Heart left ventricle (tissue), 13 donors: ENCODE data around the gene GPR84.

Experiments
- POLR2A ChIP-seq, 2 donors: fragments of 450-650 bp; IDR thresholded peaks; one replicate each; pipeline ENCODE4 v1.6.1; 2017; ENCODE audit warnings: antibody characterized with exemption in 2 of 2, mild to moderate bottlenecking in 2 of 2, moderate library complexity in 2 of 2
- TF ChIP-seq, protein P1 (sequence below), 12 donors: fragments of 200-600 bp; sonication (generic) in 4 of 12; IDR thresholded peaks; one replicate each; pipeline versions ENCODE4 v1.5.0 to v1.8.0; 2018 to 2022; ENCODE audit warnings: antibody characterized with exemption in 12 of 12, mild to moderate bottlenecking in 5 of 12
- donor health status: ischemic (EF 13 %, LVEDD 7.1; RV severe dilation, severe dysfunction).
- donor health status: DM: no; HTN: yes; CAD: no.
- donor health status: DM: no; HTN: no; CAD: no.
- donor health status: ischemic (EF 25% LVEDD 6.9; RV normal size, moderate dysfunction).
- donor health status: ischemic (EF 25% LVEDD 5.7; RV mildly dilated, moderate dysfunction).
- donor health status: ischemic (EF 35%, LVEDD 5.7; RV mildly dilated, moderate dysfunction).
- donor health status: nonischemic (EF 11% LVEDD 7.7; RV severe dilation, severe dysfunction).
- donor health status: DM: yes; HTN: yes; CAD: no.
- donor health status: PGD.
- donor health status: ischemic (EF 29% LVEDD 5.4; RV normal size, mild dysfunction).
- donor health status: nonischemic (EF 23%, LVEDD 6.1; RV moderate dilation, normal function).

- TF ChIP-seq, protein P1, sequence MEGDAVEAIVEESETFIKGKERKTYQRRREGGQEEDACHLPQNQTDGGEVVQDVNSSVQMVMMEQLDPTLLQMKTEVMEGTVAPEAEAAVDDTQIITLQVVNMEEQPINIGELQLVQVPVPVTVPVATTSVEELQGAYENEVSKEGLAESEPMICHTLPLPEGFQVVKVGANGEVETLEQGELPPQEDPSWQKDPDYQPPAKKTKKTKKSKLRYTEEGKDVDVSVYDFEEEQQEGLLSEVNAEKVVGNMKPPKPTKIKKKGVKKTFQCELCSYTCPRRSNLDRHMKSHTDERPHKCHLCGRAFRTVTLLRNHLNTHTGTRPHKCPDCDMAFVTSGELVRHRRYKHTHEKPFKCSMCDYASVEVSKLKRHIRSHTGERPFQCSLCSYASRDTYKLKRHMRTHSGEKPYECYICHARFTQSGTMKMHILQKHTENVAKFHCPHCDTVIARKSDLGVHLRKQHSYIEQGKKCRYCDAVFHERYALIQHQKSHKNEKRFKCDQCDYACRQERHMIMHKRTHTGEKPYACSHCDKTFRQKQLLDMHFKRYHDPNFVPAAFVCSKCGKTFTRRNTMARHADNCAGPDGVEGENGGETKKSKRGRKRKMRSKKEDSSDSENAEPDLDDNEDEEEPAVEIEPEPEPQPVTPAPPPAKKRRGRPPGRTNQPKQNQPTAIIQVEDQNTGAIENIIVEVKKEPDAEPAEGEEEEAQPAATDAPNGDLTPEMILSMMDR (IDR thresholded peaks at IDR 0.05) = no peak
- no peak for TF ChIP-seq POLR2A (IDR thresholded peaks at IDR 0.05)
Observed at GRCh38 chr12:54385251-54385914, 21.1 kb upstream of the GPR84 start.
